Panc1 (cell line): ENCODE data around the gene ESR1. TPM values are rescaled to one million over a fixed set of nuclear protein-coding genes. Genes with fewer than 3 reads are reported as not detected.

Experiments used
- ATAC-seq: fragments of 200-7000 bp; cut with Tn5 transposase; 2 replicates; pipeline ENCODE4 v1.9.1; 2020; ENCODE audit warnings: mild to moderate bottlenecking, moderate library complexity
- BruUV-seq: library from RNA; stranded (reverse); fragments of 400-500 nt; replicated peaks from 2 replicates; lab custom pipeline; 2021; lab: Mats Ljungman, UMichigan
- CTCF ChIA-PET: fragments of 300-600 bp; sonication (Branson Sonifier 250); formaldehyde crosslinking; loops from one replicate; lab custom pipeline; 2022; ENCODE audit warnings: antibody characterized with exemption; lab: Charles Lee
- POLR2A ChIA-PET: fragments of 300-600 bp; sonication (Branson Sonifier 250); formaldehyde crosslinking; loops from one replicate; lab custom pipeline; 2022; ENCODE audit warnings: antibody characterized with exemption; lab: Charles Lee
- DNase-seq: peaks from one replicate; pipeline ENCODE4 v3.0.0-alpha.2; 2010; ENCODE audit warnings: low read depth, low spot score
- H3K27ac ChIP-seq: 2 replicates; pipeline ENCODE4 v1.5.1; 2011; ENCODE audit warnings: mild to moderate bottlenecking, low read length, inconsistent platforms
- H3K27me3 ChIP-seq: fragments of 200-500 bp; sonication (Bioruptor generic); 2 replicates; pipeline ENCODE4 v1.6.0; 2014; ENCODE audit warnings: low read length, inconsistent platforms; ENCODE audit not compliant: control insufficient read depth, insufficient read depth
- H3K36me3 ChIP-seq: fragments of 200-500 bp; sonication (Bioruptor generic); 2 replicates; pipeline ENCODE4 v1.5.1; 2014; ENCODE audit warnings: inconsistent platforms, mild to moderate bottlenecking, low read length, moderate library complexity; ENCODE audit not compliant: control insufficient read depth, insufficient read depth
- H3K4me1 ChIP-seq: 2 replicates; pipeline ENCODE4 v1.5.1; 2011; ENCODE audit warnings: inconsistent platforms, mild to moderate bottlenecking, low read length, moderate library complexity; ENCODE audit not compliant: control insufficient read depth, insufficient read depth
- H3K4me3 ChIP-seq, 2 experiments: 2 replicates each; pipeline ENCODE4 v1.5.1; 2011 to 2012; ENCODE audit warnings: low read depth in 2 of 2, low read length in 2 of 2, mild to moderate bottlenecking in 2 of 2, inconsistent platforms in 1 of 2, moderate library complexity in 1 of 2
- H3K9me3 ChIP-seq: fragments of 200-500 bp; sonication (Bioruptor generic); 2 replicates; pipeline ENCODE4 v1.5.1; 2014; ENCODE audit warnings: low read depth, mild to moderate bottlenecking, inconsistent platforms, low read length, moderate library complexity; ENCODE audit not compliant: control insufficient read depth, insufficient read depth
- CTCF ChIP-seq: fragments of 450-650 bp; IDR thresholded peaks from 2 replicates; pipeline ENCODE4 v1.5.1; 2017; ENCODE audit warnings: mild to moderate bottlenecking
- POLR2AphosphoS5 ChIP-seq: IDR thresholded peaks from 2 replicates; pipeline ENCODE4 v1.6.1; 2012; ENCODE audit warnings: mild to moderate bottlenecking, low read depth, low read length, moderate library complexity
- REST ChIP-seq, 2 experiments: IDR thresholded peaks; 2 replicates each; pipeline ENCODE4 v1.6.1; 2011 to 2012; ENCODE audit warnings: low read depth in 2 of 2, control low read depth in 1 of 2, low read length in 1 of 2, mild to moderate bottlenecking in 1 of 2, moderate library complexity in 1 of 2; ENCODE audit not compliant: insufficient read depth in 1 of 2
- SIN3A ChIP-seq: IDR thresholded peaks from 2 replicates; pipeline ENCODE4 v1.6.1; 2012; ENCODE audit warnings: low read depth, mild to moderate bottlenecking, low read length, moderate library complexity, borderline replicate concordance; ENCODE audit not compliant: insufficient read depth
- TCF7L2 ChIP-seq: IDR thresholded peaks from 2 replicates; pipeline ENCODE4 v1.6.1; 2011; ENCODE audit warnings: mild to moderate bottlenecking, low read depth, low read length, inconsistent platforms
- in situ Hi-C: cut with HindIII; loops from 2 replicates; pipeline ENCODE4 v1.10.0; 2016; ENCODE audit warnings: low sequenced_read_pairs, low pct_unique_long_range_greater_than_20kb
- intact Hi-C: fragments of 100-400 bp; cut with micrococcal nuclease; formaldehyde crosslinking; loops from one replicate; pipeline ENCODE4 v1.10.0; 2022; ENCODE audit not compliant: unreplicated experiment
- total RNA-seq: library from RNA; stranded (reverse); gene quantifications from one replicate; pipeline ENCODE4 v1.2.1, GENCODE V29; 2021; ENCODE audit not compliant: unreplicated experiment

Gene ESR1
- total RNA-seq, 1 experiment from 2014 or later, result 0.03 TPM

GRCh38 chr6:152130441-152130840, 323.0 kb downstream of the ESR1 start:
- no peak for DNase-seq

GRCh38 chr6:152135755-152136448, 328.4 kb downstream of the ESR1 start:
- no peak for TF ChIP-seq SIN3A
- TF ChIP-seq CTCF, result no peak
- no peak for TF ChIP-seq TCF7L2
- TF ChIP-seq POLR2AphosphoS5, result no peak
- no peak for TF ChIP-seq REST (IDR thresholded peaks at IDR 0.05; ENCODE audit: insufficient read depth in 1 of 2, low read depth in 2 of 2, low read length in 1 of 2)
- BruUV-seq, result no TSS peak
- H3K27me3 ChIP-seq, result no peaks in the 10 kb centered on the region
- no peak for ATAC-seq
- CTCF ChIA-PET, result no interaction called here
- in situ Hi-C loops, result no loop called here
- H3K4me1 ChIP-seq, result no peaks in the 10 kb centered on the region
- peak; percentile 12 for DNase-seq
- H3K36me3 ChIP-seq, result no peaks in the 10 kb centered on the region
- no peaks in the 10 kb centered on the region for H3K9me3 ChIP-seq
- no peak overlapping the region for H3K4me3 ChIP-seq
- H3K27ac ChIP-seq, result no peak overlapping the region
- intact Hi-C loops, result no loop called here
- POLR2A ChIA-PET, result no interaction called here

More at GRCh38 chr6:152130441-152130840, 323.0 kb downstream of the ESR1 start:
- intact Hi-C loops, result no loop called here
- in situ Hi-C loops, result no loop called here
- Histone ChIP-seq H3K4me3 (no peak overlapping the region), H3K27ac (no peak overlapping the region), H3K27me3 (no peaks in the 10 kb centered on the region), H3K4me1 (no peaks in the 10 kb centered on the region), H3K36me3 (no peaks in the 10 kb centered on the region), H3K9me3 (no peaks in the 10 kb centered on the region)
- no TSS peak for BruUV-seq
- ChIA-PET CTCF (no interaction called here), POLR2A (no interaction called here)
- TF ChIP-seq TCF7L2 (no peak), REST (IDR thresholded peaks at IDR 0.05; ENCODE audit: insufficient read depth in 1 of 2, low read depth in 2 of 2, low read length in 1 of 2) (no peak)
- ATAC-seq, result no peak
